ENCODE data around the gene MRGPRX2.

- TF ChIP-seq, protein P1, sequence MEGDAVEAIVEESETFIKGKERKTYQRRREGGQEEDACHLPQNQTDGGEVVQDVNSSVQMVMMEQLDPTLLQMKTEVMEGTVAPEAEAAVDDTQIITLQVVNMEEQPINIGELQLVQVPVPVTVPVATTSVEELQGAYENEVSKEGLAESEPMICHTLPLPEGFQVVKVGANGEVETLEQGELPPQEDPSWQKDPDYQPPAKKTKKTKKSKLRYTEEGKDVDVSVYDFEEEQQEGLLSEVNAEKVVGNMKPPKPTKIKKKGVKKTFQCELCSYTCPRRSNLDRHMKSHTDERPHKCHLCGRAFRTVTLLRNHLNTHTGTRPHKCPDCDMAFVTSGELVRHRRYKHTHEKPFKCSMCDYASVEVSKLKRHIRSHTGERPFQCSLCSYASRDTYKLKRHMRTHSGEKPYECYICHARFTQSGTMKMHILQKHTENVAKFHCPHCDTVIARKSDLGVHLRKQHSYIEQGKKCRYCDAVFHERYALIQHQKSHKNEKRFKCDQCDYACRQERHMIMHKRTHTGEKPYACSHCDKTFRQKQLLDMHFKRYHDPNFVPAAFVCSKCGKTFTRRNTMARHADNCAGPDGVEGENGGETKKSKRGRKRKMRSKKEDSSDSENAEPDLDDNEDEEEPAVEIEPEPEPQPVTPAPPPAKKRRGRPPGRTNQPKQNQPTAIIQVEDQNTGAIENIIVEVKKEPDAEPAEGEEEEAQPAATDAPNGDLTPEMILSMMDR (conservative IDR thresholded peaks at IDR 0.05; ENCODE audit: low read depth in 2 of 2): no peak
- TF ChIP-seq, protein P2, sequence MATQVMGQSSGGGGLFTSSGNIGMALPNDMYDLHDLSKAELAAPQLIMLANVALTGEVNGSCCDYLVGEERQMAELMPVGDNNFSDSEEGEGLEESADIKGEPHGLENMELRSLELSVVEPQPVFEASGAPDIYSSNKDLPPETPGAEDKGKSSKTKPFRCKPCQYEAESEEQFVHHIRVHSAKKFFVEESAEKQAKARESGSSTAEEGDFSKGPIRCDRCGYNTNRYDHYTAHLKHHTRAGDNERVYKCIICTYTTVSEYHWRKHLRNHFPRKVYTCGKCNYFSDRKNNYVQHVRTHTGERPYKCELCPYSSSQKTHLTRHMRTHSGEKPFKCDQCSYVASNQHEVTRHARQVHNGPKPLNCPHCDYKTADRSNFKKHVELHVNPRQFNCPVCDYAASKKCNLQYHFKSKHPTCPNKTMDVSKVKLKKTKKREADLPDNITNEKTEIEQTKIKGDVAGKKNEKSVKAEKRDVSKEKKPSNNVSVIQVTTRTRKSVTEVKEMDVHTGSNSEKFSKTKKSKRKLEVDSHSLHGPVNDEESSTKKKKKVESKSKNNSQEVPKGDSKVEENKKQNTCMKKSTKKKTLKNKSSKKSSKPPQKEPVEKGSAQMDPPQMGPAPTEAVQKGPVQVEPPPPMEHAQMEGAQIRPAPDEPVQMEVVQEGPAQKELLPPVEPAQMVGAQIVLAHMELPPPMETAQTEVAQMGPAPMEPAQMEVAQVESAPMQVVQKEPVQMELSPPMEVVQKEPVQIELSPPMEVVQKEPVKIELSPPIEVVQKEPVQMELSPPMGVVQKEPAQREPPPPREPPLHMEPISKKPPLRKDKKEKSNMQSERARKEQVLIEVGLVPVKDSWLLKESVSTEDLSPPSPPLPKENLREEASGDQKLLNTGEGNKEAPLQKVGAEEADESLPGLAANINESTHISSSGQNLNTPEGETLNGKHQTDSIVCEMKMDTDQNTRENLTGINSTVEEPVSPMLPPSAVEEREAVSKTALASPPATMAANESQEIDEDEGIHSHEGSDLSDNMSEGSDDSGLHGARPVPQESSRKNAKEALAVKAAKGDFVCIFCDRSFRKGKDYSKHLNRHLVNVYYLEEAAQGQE (IDR thresholded peaks at IDR 0.05; ENCODE audit: unreplicated experiment): no peak
- TF ChIP-seq EZH2 (IDR thresholded peaks at IDR 0.05; ENCODE audit: low read depth, unreplicated experiment) (no peak), CREB1 (CRISPR knock-in tag; IDR thresholded peaks at IDR 0.05; ENCODE audit: low read depth) (no peak), EZH2phosphoT487 (IDR thresholded peaks at IDR 0.05; ENCODE audit: unreplicated experiment) (no peak), POLR2AphosphoS5 (IDR thresholded peaks at IDR 0.05; ENCODE audit: low read depth) (no peak), JUNB (IDR thresholded peaks at IDR 0.05; ENCODE audit: unreplicated experiment) (no peak), STAT1 (IDR thresholded peaks at IDR 0.05; ENCODE audit: unreplicated experiment) (no peak)
- TF ChIP-seq, protein P3, sequence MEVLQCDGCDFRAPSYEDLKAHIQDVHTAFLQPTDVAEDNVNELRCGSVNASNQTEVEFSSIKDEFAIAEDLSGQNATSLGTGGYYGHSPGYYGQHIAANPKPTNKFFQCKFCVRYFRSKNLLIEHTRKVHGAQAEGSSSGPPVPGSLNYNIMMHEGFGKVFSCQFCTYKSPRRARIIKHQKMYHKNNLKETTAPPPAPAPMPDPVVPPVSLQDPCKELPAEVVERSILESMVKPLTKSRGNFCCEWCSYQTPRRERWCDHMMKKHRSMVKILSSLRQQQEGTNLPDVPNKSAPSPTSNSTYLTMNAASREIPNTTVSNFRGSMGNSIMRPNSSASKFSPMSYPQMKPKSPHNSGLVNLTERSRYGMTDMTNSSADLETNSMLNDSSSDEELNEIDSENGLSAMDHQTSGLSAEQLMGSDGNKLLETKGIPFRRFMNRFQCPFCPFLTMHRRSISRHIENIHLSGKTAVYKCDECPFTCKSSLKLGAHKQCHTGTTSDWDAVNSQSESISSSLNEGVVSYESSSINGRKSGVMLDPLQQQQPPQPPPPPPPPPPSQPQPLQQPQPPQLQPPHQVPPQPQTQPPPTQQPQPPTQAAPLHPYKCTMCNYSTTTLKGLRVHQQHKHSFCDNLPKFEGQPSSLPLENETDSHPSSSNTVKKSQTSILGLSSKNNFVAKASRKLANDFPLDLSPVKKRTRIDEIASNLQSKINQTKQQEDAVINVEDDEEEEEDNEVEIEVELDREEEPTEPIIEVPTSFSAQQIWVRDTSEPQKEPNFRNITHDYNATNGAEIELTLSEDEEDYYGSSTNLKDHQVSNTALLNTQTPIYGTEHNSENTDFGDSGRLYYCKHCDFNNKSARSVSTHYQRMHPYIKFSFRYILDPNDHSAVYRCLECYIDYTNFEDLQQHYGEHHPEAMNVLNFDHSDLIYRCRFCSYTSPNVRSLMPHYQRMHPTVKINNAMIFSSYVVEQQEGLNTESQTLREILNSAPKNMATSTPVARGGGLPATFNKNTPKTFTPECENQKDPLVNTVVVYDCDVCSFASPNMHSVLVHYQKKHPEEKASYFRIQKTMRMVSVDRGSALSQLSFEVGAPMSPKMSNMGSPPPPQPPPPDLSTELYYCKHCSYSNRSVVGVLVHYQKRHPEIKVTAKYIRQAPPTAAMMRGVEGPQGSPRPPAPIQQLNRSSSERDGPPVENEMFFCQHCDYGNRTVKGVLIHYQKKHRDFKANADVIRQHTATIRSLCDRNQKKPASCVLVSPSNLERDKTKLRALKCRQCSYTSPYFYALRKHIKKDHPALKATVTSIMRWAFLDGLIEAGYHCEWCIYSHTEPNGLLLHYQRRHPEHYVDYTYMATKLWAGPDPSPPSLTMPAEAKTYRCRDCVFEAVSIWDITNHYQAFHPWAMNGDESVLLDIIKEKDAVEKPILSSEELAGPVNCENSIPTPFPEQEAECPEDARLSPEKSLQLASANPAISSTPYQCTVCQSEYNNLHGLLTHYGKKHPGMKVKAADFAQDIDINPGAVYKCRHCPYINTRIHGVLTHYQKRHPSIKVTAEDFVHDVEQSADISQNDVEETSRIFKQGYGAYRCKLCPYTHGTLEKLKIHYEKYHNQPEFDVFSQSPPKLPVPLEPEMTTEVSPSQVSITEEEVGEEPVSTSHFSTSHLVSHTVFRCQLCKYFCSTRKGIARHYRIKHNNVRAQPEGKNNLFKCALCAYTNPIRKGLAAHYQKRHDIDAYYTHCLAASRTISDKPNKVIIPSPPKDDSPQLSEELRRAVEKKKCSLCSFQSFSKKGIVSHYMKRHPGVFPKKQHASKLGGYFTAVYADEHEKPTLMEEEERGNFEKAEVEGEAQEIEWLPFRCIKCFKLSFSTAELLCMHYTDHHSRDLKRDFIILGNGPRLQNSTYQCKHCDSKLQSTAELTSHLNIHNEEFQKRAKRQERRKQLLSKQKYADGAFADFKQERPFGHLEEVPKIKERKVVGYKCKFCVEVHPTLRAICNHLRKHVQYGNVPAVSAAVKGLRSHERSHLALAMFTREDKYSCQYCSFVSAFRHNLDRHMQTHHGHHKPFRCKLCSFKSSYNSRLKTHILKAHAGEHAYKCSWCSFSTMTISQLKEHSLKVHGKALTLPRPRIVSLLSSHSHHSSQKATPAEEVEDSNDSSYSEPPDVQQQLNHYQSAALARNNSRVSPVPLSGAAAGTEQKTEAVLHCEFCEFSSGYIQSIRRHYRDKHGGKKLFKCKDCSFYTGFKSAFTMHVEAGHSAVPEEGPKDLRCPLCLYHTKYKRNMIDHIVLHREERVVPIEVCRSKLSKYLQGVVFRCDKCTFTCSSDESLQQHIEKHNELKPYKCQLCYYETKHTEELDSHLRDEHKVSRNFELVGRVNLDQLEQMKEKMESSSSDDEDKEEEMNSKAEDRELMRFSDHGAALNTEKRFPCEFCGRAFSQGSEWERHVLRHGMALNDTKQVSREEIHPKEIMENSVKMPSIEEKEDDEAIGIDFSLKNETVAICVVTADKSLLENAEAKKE (CRISPR knock-in tag; IDR thresholded peaks at IDR 0.05): no peak
- TF ChIP-seq, protein P4, sequence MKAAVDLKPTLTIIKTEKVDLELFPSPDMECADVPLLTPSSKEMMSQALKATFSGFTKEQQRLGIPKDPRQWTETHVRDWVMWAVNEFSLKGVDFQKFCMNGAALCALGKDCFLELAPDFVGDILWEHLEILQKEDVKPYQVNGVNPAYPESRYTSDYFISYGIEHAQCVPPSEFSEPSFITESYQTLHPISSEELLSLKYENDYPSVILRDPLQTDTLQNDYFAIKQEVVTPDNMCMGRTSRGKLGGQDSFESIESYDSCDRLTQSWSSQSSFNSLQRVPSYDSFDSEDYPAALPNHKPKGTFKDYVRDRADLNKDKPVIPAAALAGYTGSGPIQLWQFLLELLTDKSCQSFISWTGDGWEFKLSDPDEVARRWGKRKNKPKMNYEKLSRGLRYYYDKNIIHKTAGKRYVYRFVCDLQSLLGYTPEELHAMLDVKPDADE (IDR thresholded peaks at IDR 0.05): no peak
Measured at GRCh38 chr11:19101796-19102520, 41.4 kb upstream of the MRGPRX2 start.
